Femur (tissue), 1 donor: ENCODE results near the gene ZNF84.

Experiments
- DNase-seq: peaks from one replicate; pipeline ENCODE4 v3.0.0-alpha.2; 2017

Gene ZNF84

DNA sequence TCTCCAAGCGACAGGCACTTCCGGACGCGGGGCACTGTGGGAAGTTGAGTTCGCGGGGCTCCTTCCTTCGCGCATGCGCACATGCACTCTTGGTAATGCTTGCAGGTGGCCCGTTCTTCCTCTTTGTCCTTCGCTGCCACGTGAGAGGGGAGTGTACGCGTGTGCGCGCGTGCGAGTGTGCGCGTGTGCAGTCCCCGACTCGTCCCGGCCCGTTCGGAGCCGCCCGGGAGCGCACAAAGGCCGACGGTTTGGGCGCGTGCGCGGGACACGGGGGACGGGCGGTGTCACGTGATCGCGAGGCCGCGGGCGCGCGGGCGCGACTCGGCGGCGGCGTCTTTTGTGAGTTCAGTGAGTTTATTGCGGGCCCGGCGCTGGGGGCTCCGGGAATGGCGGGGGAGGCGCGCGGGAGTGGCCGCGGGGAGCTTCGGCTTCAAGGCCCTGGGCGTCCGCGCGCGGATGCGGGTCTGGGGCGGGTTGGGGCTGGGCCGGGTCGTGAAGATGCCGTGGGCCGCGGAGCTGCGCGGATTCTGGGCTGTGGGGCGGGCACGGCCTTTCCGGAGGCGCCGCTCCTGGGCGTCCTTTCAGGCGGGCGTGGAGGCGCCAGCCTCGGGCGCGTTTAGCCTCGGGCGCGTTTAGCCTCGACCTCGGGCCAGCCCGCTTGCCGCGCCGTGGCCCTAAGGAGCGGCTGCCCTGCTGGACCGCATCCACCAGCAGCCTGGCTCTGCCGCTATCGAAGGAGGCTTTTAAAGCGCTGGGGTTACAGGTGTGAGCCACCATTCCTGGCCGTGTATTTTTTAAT is at the start of gene ZNF84:
Gene ZNF84 (plus strand): TSS at position 303 of the 799 bp plus-strand sequence. CDS start 3,959 bp downstream, outside the sequence.
- peak; percentile 98 for DNase-seq

GRCh38 chr12:132998741-132999140 is 38.6 kb upstream of the ZNF84 start:
- DNase-seq, result no peak

- DNase-seq, result no peak
These were observed 26.5 kb upstream of the ZNF84 start for GRCh38 chr12:133010657-133011297.

GRCh38 chr12:133023566-133023965 is 13.7 kb upstream of the ZNF84 start:
- DNase-seq, result no peak

DNA sequence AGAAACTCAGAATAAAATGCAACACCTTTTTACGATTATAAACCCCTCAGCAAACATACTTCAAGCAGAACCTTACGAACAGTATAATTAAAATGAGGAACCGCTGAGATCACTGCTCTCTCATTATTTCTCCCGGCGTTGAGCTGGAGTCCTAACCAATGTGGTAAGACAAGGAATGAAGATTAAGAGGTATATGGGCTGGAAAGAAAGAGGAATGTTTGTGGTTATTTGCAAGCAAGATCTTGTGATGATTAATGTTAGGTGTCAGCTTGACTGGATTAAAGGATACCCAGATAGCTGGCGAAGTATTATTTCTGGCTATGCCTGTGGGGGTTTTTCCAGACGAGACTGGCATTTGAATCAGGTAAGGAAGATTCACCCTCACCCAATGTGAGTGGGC is 10.3 kb upstream of the ZNF84 start:
- DNase-seq, result no peak

- no peak for DNase-seq
These were observed 905 bp downstream of the ZNF84 start for GRCh38 chr12:133038118-133038709.

DNA sequence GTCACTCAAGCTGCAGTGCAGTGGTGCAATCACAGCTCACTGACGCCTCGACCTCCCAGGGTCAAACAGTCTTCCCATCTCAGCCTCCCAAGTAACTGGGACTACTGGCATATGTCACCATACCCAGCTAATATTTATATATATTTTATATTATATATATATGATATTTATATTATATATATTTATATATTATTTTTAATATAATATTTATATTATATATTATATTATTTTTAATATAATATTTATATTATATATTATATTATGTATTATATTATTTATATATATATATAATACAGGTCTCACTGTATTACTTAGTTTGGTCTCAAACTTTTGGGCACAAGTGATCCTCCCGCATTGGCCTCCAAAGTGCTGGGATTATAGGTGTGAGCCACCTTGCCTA is 9.4 kb downstream of the ZNF84 start:
- no peak for DNase-seq

DNA sequence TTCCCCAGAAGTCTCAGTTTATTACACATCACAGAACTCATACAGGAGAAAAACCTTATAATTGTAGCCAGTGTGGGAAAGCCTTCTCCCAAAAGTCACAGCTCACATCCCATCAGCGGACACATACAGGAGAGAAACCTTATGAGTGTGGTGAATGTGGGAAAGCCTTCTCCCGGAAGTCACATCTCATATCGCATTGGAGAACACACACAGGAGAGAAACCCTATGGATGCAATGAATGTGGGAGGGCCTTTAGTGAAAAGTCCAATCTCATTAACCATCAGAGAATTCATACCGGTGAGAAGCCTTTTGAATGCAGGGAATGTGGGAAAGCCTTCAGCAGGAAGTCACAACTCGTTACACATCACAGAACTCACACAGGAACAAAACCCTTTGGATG is 20.1 kb downstream of the ZNF84 start:
- DNase-seq, result no peak

DNA sequence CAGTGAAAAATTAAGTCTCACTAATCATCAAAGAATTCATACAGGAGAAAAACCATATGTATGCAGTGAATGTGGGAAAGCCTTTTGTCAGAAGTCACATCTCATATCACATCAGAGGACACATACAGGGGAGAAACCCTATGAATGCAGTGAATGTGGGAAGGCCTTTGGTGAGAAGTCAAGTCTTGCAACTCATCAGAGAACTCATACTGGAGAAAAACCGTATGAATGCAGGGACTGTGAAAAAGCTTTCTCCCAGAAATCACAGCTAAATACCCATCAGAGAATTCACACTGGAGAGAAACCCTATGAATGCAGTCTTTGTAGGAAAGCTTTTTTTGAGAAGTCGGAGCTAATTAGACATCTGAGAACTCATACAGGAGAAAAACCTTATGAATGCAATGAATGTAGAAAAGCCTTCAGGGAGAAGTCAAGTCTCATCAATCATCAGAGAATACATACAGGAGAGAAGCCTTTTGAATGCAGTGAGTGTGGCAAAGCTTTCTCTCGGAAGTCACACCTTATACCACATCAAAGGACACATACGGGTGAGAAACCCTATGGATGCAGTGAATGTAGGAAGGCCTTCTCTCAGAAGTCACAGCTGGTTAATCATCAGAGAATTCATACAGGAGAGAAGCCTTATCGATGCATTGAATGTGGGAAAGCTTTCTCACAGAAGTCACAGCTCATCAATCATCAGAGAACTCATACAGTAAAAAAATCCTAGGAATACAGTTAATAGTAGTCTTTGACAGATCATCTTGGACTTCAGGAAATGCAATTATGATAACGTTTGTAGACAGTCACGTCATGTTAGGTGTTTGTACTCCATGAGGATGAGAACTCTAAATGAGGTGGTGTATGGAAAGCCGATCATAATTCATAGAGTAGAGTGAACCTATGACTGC is 21.1 kb downstream of the ZNF84 start:
- DNase-seq, result no peak

- no peak for DNase-seq
These were observed 24.6 kb downstream of the ZNF84 start for GRCh38 chr12:133061954-133062353.

DNA sequence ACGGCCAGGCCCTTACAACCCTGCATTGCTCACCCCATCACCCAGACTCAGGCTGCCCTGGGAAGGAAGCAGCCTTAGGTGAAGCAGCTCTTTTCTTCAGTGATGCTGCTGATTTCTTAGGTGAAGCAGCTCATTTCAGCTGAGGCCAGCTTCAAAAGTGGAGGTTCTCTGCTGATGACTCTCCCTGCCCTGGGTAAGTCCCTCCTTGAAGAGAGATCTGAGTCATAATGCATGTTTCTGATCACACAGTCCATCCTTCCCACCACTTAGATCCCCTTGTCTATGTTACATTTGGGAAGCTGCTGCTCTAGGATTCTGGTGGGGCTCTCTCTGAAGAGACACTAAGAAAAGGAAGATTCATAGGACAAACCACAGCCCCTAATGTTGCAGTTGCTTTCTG is 26.2 kb downstream of the ZNF84 start:
- no peak for DNase-seq

GRCh38 chr12:133073836-133074235 is 36.5 kb downstream of the ZNF84 start:
- DNase-seq, result no peak

DNA sequence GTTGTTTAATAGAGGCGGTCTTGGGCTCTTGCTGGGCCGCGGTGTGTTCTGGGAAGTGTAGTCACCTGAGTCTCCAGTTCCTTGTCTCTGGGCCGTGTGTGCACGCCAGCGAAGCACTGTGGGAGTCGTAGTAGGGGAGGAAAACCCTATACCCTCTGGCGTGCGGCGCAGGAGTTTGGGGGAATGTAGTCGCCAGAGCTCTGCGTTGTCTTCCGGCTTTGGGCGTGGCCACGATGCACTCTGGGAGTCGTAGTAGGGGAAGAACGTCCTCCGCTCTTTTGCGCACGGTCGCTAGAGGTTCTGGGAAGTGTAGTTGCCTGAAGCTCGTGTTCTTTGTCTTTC is 42.7 kb downstream of the ZNF84 start:
- DNase-seq, result peak; percentile 100

- peak; percentile 98 for DNase-seq
These were observed 43.3 kb downstream of the ZNF84 start, which contains the start of gene ZNF140 for GRCh38 chr12:133080368-133081158. Gene ZNF140, plus strand, starts transcription at chr12:133080923. Its CDS starts 398 bp downstream, at chr12:133081321.

DNA sequence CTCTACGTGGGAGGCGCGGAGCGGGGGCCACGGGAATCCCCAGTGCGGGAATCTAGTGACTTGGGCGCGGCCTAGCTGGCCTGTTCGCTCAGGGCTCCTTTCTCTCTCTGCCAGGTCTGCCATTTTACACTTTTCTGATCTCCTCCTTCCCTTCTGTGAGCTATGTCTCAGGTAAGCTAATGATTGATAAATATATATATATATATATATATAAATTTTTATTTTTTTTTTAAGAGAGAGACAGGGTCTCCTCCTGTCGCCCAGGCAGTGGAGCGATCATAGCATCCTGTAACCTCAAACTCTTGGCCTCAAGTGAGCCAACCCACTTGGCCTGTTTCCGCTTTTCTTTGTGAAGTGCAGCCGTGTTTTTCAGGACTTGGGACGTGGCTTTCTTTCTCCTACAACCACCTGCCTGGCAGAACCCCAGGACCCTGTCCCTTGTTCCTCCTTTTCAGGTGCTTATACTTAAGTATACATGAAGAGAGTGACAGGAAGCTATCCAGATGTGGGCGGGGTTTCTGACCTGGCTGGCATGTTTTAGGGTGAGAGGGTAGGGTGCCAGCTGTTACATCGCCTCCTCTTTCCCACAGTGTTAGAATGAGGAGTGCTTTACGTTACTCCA is 44.0 kb downstream of the ZNF84 start:
- DNase-seq, result peak; percentile 34

- no peak for DNase-seq
These were observed 46.0 kb downstream of the ZNF84 start for GRCh38 chr12:133083345-133083744.

GRCh38 chr12:133105620-133106019 is 68.3 kb downstream of the ZNF84 start:
- no peak for DNase-seq

DNA sequence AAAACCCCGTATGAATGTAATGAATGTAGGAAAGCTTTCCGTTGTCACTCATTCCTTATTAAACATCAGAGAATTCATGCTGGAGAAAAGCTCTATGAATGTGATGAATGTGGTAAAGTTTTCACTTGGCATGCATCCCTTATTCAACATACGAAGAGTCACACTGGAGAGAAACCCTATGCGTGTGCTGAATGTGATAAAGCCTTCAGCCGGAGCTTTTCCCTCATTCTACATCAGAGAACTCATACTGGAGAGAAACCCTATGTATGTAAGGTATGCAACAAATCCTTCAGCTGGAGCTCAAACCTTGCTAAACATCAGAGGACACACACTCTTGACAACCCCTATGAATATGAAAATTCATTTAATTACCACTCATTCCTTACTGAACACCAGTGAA is 68.9 kb downstream of the ZNF84 start:
- DNase-seq, result no peak

DNA sequence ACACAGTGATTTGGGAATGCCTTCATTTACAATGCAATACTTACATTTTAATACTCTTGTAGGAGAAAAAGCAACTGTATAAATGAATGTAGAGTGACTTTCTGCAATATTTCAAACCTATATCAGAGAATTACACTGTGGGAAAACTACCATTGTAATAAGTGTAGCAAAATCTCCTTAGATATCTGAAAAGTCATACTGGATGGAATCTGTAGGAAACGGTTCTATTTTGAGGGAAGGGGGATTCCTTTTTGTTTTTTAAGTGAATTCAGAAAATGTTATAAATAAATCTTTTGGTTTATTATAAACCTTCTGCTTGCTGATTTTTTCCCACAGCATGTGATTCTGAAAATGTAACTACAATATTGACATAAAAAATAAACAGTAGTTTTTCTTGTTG is 69.8 kb downstream of the ZNF84 start:
- no peak for DNase-seq

- DNase-seq, result no peak
These were observed 70.8 kb downstream of the ZNF84 start for GRCh38 chr12:133108150-133108549.
